Panc1 (cell line): ENCODE results near the gene PIH1D1. TPM values are rescaled to one million over a fixed set of nuclear protein-coding genes. Genes with fewer than 3 reads are reported as not detected.
"Not testable (repeated sequence)": the region's sequence is repeated elsewhere in the genome, so short reads cannot be mapped to it uniquely, and the experiment has no call there.

Experiments
- ATAC-seq: fragments of 200-7000 bp; cut with Tn5 transposase; 2 replicates; pipeline ENCODE4 v1.9.1; 2020; ENCODE audit warnings: mild to moderate bottlenecking, moderate library complexity
- BruUV-seq: library from RNA; stranded (reverse); fragments of 400-500 nt; replicated peaks from 2 replicates; lab custom pipeline; 2021; lab: Mats Ljungman, UMichigan
- CTCF ChIA-PET: fragments of 300-600 bp; sonication (Branson Sonifier 250); formaldehyde crosslinking; loops from one replicate; lab custom pipeline; 2022; ENCODE audit warnings: antibody characterized with exemption; lab: Charles Lee
- POLR2A ChIA-PET: fragments of 300-600 bp; sonication (Branson Sonifier 250); formaldehyde crosslinking; loops from one replicate; lab custom pipeline; 2022; ENCODE audit warnings: antibody characterized with exemption; lab: Charles Lee
- DNase-seq: peaks from one replicate; pipeline ENCODE4 v3.0.0-alpha.2; 2010; ENCODE audit warnings: low read depth, low spot score
- H3K27ac ChIP-seq: 2 replicates; pipeline ENCODE4 v1.5.1; 2011; ENCODE audit warnings: mild to moderate bottlenecking, low read length, inconsistent platforms
- H3K27me3 ChIP-seq: fragments of 200-500 bp; sonication (Bioruptor generic); 2 replicates; pipeline ENCODE4 v1.6.0; 2014; ENCODE audit warnings: low read length, inconsistent platforms; ENCODE audit not compliant: control insufficient read depth, insufficient read depth
- H3K36me3 ChIP-seq: fragments of 200-500 bp; sonication (Bioruptor generic); 2 replicates; pipeline ENCODE4 v1.5.1; 2014; ENCODE audit warnings: inconsistent platforms, mild to moderate bottlenecking, low read length, moderate library complexity; ENCODE audit not compliant: control insufficient read depth, insufficient read depth
- H3K4me1 ChIP-seq: 2 replicates; pipeline ENCODE4 v1.5.1; 2011; ENCODE audit warnings: inconsistent platforms, mild to moderate bottlenecking, low read length, moderate library complexity; ENCODE audit not compliant: control insufficient read depth, insufficient read depth
- H3K4me3 ChIP-seq, 2 experiments: 2 replicates each; pipeline ENCODE4 v1.5.1; 2011 to 2012; ENCODE audit warnings: low read depth in 2 of 2, low read length in 2 of 2, mild to moderate bottlenecking in 2 of 2, inconsistent platforms in 1 of 2, moderate library complexity in 1 of 2
- H3K9me3 ChIP-seq: fragments of 200-500 bp; sonication (Bioruptor generic); 2 replicates; pipeline ENCODE4 v1.5.1; 2014; ENCODE audit warnings: low read depth, mild to moderate bottlenecking, inconsistent platforms, low read length, moderate library complexity; ENCODE audit not compliant: control insufficient read depth, insufficient read depth
- POLR2AphosphoS5 ChIP-seq: IDR thresholded peaks from 2 replicates; pipeline ENCODE4 v1.6.1; 2012; ENCODE audit warnings: mild to moderate bottlenecking, low read depth, low read length, moderate library complexity
- SIN3A ChIP-seq: IDR thresholded peaks from 2 replicates; pipeline ENCODE4 v1.6.1; 2012; ENCODE audit warnings: low read depth, mild to moderate bottlenecking, low read length, moderate library complexity, borderline replicate concordance; ENCODE audit not compliant: insufficient read depth
- TCF7L2 ChIP-seq: IDR thresholded peaks from 2 replicates; pipeline ENCODE4 v1.6.1; 2011; ENCODE audit warnings: mild to moderate bottlenecking, low read depth, low read length, inconsistent platforms
- in situ Hi-C: cut with HindIII; loops from 2 replicates; pipeline ENCODE4 v1.10.0; 2016; ENCODE audit warnings: low sequenced_read_pairs, low pct_unique_long_range_greater_than_20kb
- intact Hi-C: fragments of 100-400 bp; cut with micrococcal nuclease; formaldehyde crosslinking; loops from one replicate; pipeline ENCODE4 v1.10.0; 2022; ENCODE audit not compliant: unreplicated experiment
- total RNA-seq: library from RNA; stranded (reverse); gene quantifications from one replicate; pipeline ENCODE4 v1.2.1, GENCODE V29; 2021; ENCODE audit not compliant: unreplicated experiment
- TF ChIP-seq, protein P1 (sequence below), 2 experiments: IDR thresholded peaks; 2 replicates each; pipeline ENCODE4 v1.6.1; 2011 to 2012; ENCODE audit warnings: low read depth in 2 of 2, control low read depth in 1 of 2, low read length in 1 of 2, mild to moderate bottlenecking in 1 of 2, moderate library complexity in 1 of 2; ENCODE audit not compliant: insufficient read depth in 1 of 2
- TF ChIP-seq, protein P2 (sequence below): fragments of 450-650 bp; IDR thresholded peaks from 2 replicates; pipeline ENCODE4 v1.5.1; 2017; ENCODE audit warnings: mild to moderate bottlenecking

The PIH1D1 gene
- total RNA-seq, 1 experiment from 2014 or later: 78.5 TPM

DNA sequence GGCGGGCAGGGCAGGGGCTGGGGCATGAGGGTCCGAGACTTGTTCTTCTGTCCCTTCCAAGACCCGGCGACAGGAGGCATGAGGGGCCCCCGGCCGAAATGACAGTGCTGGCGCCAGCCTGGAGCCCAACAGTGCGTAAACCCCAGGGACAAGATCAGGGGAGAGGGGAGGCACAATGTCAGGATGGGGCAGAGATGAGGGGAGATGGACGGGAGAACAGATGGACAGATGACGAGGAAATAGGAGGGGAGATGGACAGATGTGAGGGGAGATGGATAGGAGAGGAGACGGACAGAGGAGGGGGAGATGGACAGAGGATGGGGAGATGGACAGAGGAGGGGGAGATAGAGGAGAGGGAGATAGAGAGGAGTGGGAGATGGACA lies 22.9 kb upstream of the PIH1D1 start:
- ATAC-seq: no peak
- Histone ChIP-seq H3K4me1 (no peaks in the 10 kb centered on the region), H3K36me3 (no peaks in the 10 kb centered on the region), H3K27ac (no peak overlapping the region), H3K9me3 (no peaks in the 10 kb centered on the region), H3K4me3 (peak overlapping the region in 1 of 2 experiments; percentile 59; a peak in 3 of 4 replicates), H3K27me3 (no peaks in the 10 kb centered on the region)
- BruUV-seq: no TSS peak
- intact Hi-C loops (no loop called here), in situ Hi-C loops (no loop called here)
- ChIA-PET CTCF (no interaction called here), POLR2A (no interaction called here)
- TF ChIP-seq SIN3A (no peak), POLR2AphosphoS5 (no peak), TCF7L2 (no peak)
- TF ChIP-seq, protein P1, sequence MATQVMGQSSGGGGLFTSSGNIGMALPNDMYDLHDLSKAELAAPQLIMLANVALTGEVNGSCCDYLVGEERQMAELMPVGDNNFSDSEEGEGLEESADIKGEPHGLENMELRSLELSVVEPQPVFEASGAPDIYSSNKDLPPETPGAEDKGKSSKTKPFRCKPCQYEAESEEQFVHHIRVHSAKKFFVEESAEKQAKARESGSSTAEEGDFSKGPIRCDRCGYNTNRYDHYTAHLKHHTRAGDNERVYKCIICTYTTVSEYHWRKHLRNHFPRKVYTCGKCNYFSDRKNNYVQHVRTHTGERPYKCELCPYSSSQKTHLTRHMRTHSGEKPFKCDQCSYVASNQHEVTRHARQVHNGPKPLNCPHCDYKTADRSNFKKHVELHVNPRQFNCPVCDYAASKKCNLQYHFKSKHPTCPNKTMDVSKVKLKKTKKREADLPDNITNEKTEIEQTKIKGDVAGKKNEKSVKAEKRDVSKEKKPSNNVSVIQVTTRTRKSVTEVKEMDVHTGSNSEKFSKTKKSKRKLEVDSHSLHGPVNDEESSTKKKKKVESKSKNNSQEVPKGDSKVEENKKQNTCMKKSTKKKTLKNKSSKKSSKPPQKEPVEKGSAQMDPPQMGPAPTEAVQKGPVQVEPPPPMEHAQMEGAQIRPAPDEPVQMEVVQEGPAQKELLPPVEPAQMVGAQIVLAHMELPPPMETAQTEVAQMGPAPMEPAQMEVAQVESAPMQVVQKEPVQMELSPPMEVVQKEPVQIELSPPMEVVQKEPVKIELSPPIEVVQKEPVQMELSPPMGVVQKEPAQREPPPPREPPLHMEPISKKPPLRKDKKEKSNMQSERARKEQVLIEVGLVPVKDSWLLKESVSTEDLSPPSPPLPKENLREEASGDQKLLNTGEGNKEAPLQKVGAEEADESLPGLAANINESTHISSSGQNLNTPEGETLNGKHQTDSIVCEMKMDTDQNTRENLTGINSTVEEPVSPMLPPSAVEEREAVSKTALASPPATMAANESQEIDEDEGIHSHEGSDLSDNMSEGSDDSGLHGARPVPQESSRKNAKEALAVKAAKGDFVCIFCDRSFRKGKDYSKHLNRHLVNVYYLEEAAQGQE (IDR thresholded peaks at IDR 0.05; ENCODE audit: insufficient read depth in 1 of 2, low read depth in 2 of 2, low read length in 1 of 2): no peak
- TF ChIP-seq, protein P2, sequence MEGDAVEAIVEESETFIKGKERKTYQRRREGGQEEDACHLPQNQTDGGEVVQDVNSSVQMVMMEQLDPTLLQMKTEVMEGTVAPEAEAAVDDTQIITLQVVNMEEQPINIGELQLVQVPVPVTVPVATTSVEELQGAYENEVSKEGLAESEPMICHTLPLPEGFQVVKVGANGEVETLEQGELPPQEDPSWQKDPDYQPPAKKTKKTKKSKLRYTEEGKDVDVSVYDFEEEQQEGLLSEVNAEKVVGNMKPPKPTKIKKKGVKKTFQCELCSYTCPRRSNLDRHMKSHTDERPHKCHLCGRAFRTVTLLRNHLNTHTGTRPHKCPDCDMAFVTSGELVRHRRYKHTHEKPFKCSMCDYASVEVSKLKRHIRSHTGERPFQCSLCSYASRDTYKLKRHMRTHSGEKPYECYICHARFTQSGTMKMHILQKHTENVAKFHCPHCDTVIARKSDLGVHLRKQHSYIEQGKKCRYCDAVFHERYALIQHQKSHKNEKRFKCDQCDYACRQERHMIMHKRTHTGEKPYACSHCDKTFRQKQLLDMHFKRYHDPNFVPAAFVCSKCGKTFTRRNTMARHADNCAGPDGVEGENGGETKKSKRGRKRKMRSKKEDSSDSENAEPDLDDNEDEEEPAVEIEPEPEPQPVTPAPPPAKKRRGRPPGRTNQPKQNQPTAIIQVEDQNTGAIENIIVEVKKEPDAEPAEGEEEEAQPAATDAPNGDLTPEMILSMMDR: no peak
- no peak for DNase-seq

DNA sequence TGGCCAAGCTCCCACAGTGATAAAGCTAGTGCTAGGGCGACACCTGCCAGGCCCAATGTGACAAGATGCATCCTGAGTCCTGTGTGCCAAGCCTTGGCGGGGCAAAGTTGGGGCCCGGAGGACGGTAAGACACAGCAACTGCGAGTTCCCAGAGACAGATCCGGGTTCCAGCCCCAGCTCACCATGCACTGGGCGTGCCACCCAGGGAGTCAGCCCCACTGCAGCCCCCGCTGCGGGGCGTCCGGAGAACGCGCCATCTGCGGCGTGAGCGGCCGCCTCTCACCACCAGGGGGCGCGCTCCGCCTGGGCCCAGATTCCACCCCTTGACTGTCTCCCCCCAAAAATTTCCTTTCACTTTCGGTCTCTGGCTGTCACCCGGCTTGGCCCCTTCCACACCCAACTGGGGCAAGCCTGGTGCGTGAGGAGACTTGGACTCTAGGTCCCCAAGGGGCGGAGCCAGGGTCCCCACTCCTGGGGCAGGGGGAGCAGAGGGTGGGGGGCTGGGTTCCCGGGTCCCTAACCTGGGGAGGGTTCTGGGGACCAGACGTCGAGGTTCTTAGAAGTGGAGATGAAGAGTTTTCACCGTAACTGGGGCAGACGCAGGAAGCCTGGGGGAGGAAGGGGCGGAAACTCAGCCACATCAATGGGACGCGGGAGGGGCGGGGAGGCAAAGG lies 22.4 kb upstream of the PIH1D1 start, which contains the start of gene FLT3LG:
TSS of gene FLT3LG (plus strand) at position 348 of the 674 bp plus-strand sequence. CDS start 425 bp downstream, outside the sequence.
- ChIA-PET CTCF (interaction anchor here (0.9 kb wide), 1 partner anchor 73 kb away, joined by 3 read pairs; no protein-coding TSS in a partner anchor), POLR2A (no interaction called here)
- no peak for TF ChIP-seq SIN3A
- TF ChIP-seq, protein P2: peak; percentile 97
- peak within 1 kb of the TSS; percentile 42 to 59 for H3K4me3 ChIP-seq
- BruUV-seq: no TSS peak
- intact Hi-C loops (no loop called here), in situ Hi-C loops (no loop called here)
- peak within 1 kb of the TSS; percentile 48; the same call in 1 of the 2 replicates for H3K27ac ChIP-seq
- peak; percentile 72 for ATAC-seq
- no peaks in the 10 kb centered on the region for H3K27me3 ChIP-seq
- H3K9me3 ChIP-seq: no peaks in the 10 kb centered on the region
- no peak for DNase-seq
- H3K4me1 ChIP-seq: no peaks in the 10 kb centered on the region
- H3K36me3 ChIP-seq: no peaks in the 10 kb centered on the region

DNA sequence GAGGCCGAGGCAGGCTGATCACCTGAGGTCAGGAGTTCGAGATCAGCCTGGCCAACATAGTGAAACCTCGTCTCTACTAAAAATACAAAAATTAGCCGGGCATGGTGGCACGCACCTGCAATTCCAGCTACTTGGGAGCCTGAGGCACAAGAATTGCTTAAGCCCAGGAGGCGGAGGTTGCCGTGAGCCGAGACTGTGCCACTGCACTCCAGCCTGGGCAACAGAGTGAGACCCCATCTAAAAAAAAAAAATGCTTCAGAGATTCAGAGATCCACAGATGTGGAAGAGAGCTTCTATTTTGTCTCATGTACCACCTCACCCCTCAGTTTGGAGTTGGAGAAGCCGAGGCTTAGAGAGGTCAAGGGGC lies 21.9 kb upstream of the PIH1D1 start:
- BruUV-seq, H3K27me3 ChIP-seq, intact Hi-C loops, DNase-seq, H3K4me1 ChIP-seq, H3K9me3 ChIP-seq, ATAC-seq, H3K36me3 ChIP-seq, in situ Hi-C loops, H3K27ac ChIP-seq: not testable (repeated sequence)
- POLR2A ChIA-PET: interaction anchor here (0.5 kb wide), 1 partner anchor 258 kb away, joined by 10 read pairs; no protein-coding TSS in a partner anchor
- H3K4me3 ChIP-seq: peak overlapping the region in 1 of 2 experiments; percentile 59; a peak in 2 of 4 replicates
- CTCF ChIA-PET: interaction anchor here (0.9 kb wide), 1 partner anchor 73 kb away, joined by 3 read pairs; no protein-coding TSS in a partner anchor
